HG03025 (cell line): ENCODE data around the gene FJX1.
"Not testable (repeated sequence)": the region's sequence is repeated elsewhere in the genome, so short reads cannot be mapped to it uniquely, and the experiment has no call there.

Experiments
- ATAC-seq: cut with Tn5 transposase; IDR thresholded peaks from one replicate; pipeline ENCODE4 v1.9.1; 2021; ENCODE audit warnings: mild to moderate bottlenecking, moderate library complexity; ENCODE audit not compliant: unreplicated experiment, low FRiP score

The FJX1 gene

GRCh38 chr11:35629511-35629910 lies 11.3 kb downstream of the FJX1 start:
- ATAC-seq: no peak

GRCh38 chr11:35629914-35630313 lies 11.7 kb downstream of the FJX1 start:
- no peak for ATAC-seq

GRCh38 chr11:35631891-35632290 lies 13.6 kb downstream of the FJX1 start:
- ATAC-seq: no peak

GRCh38 chr11:35632301-35632700 lies 14.0 kb downstream of the FJX1 start:
- no peak for ATAC-seq

GRCh38 chr11:35633827-35634423 lies 15.7 kb downstream of the FJX1 start:
- ATAC-seq: no peak

- no peak for ATAC-seq
Observed at GRCh38 chr11:35635933-35636332, 17.7 kb downstream of the FJX1 start.

- ATAC-seq: no peak
Observed at GRCh38 chr11:35639591-35640179, 21.4 kb downstream of the FJX1 start.

GRCh38 chr11:35641171-35641897 lies 23.1 kb downstream of the FJX1 start:
- ATAC-seq: no peak

- ATAC-seq: no peak
Observed at GRCh38 chr11:35641964-35642363, 23.7 kb downstream of the FJX1 start.

- ATAC-seq: no peak
Observed at GRCh38 chr11:35647421-35648093, 29.3 kb downstream of the FJX1 start.

GRCh38 chr11:35650006-35650405 lies 31.7 kb downstream of the FJX1 start:
- ATAC-seq: no peak

- ATAC-seq: no peak
Observed at GRCh38 chr11:35650467-35650866, 32.2 kb downstream of the FJX1 start.

GRCh38 chr11:35651263-35651662 lies 33.0 kb downstream of the FJX1 start:
- no peak for ATAC-seq

GRCh38 chr11:35652786-35653185 lies 34.5 kb downstream of the FJX1 start:
- ATAC-seq: not testable (repeated sequence)

- no peak for ATAC-seq
Observed at GRCh38 chr11:35654711-35655110, 36.5 kb downstream of the FJX1 start.

GRCh38 chr11:35655254-35655653 lies 37.0 kb downstream of the FJX1 start:
- ATAC-seq: no peak

GRCh38 chr11:35655856-35656255 lies 37.6 kb downstream of the FJX1 start:
- no peak for ATAC-seq

- no peak for ATAC-seq
Observed at GRCh38 chr11:35658020-35658948, 40.0 kb downstream of the FJX1 start.

- no peak for ATAC-seq
Observed at GRCh38 chr11:35661534-35661933, 43.3 kb downstream of the FJX1 start.

GRCh38 chr11:35662061-35662648 lies 43.9 kb downstream of the FJX1 start:
- ATAC-seq: peak; percentile 47
